A204.1 (cell line): ENCODE results near the gene SASH3.

ENCODE experiments used
- FAIRE-seq: peaks from 2 replicates; lab custom pipeline; 2012; peaks lifted over from hg19 to GRCh38; lab: Jason Lieb, UNC

The SASH3 gene

DNA sequence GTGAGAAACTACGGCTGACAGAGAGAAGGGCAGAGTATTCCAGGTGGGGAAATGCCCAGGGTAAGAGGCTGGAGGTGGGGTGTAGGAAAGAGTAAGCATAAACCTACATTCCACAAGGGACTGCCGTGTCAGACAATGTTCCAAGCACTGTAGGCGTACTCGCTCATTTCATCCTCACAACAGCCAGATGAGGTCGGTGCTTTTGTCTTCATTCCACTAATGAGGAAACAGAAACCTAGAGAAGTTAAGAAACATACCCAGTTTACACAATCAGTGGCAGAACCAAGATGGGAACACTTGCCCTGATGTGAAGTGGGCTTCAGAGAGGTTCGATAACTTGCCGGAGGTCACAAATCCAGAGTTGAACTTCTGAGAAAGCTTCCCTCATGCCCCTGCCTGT lies 4.6 kb downstream of the SASH3 start:
- FAIRE-seq, result no peak

DNA sequence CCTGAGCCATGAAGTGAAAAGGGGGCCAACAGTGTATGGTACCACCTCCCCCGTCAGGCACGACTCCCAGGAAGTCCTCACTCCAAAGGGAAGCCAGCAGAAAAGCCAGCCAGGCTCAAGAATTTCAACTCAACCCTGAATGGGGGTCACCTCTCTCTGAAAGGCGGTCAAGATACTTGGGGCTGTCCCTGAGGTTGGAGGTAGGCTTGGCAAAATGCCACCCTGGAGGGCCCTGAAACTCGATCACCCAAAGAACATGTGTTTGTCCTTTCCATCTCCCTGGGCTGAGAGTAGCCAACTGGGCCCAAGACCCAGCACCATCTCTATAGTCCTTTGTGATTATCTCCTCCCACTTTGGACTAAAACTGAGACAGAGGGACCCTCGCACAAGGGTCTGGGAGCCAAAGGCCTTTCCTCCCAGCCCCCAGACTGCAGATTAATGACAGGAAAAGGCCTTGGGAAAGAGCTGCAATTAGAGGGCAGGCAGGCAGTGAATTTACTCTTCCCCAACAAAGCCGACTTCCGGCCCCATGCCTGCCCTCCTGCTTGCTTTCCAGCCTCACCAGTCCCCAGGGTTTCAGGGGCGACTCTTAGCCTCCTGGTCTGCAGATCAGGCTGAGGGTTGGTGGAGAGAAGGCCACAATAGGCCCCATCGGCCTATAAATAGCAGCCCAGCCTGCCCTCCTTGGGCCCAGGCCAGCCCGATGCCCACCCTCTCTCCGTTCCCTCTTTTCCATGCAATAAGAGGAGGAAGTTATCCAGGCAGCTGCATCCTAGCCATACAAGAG lies 5.6 kb downstream of the SASH3 start:
- no peak for FAIRE-seq

DNA sequence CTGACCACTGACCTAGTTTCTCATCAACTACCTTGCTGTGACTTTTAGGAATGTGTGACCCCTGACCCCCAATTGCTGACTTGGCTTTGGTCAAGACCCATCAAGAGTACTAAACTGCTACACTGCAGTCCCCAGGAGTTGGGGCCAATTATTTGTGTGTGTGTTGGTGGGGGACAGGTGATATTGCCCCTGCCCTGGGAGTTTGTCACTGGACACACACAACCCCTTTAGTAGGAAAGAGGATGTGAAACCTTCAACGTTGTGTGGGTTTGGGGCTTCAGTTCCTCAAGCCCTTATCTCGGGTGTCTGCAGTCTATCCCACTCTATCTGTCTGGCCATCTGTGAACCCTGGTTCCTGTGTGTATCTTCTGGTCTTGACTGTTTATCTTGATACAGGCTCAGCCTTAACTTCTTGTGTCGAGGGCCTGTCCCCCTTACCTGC lies 6.5 kb downstream of the SASH3 start:
- no peak for FAIRE-seq

DNA sequence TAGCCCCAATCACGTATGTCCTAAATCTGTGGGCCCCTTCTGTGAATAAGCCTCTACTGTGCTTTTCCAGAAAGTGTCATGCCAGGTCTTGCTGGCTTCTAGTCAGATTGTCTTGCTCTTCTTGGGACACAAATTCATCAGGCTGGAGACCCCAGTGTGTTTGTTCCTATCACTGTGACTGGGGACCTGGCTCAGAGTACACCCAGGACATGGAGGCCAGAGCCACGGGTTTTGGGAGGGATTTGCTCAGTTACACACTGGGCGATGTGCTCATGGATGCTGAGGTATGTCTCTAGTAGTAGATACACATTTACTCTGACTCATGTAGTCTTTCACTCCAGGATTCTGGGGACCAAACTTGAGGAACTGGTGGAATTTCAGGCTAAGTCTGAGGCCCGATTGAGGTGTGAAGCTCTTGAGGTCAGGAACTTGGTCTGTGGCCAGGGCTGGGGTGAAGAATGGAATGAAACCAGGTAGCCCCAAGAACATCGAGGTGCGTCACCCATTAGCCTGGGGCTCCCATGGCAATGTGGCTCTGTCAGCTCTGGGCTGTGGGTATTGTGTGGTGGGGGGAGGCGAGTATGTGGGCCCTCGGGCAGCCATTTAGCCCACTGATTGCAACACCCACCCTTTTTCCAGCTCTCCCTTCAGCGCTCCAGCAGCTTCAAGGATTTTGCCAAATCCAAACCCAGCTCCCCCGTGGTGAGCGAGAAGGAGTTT lies 7.7 kb downstream of the SASH3 start:
- no peak for FAIRE-seq

DNA sequence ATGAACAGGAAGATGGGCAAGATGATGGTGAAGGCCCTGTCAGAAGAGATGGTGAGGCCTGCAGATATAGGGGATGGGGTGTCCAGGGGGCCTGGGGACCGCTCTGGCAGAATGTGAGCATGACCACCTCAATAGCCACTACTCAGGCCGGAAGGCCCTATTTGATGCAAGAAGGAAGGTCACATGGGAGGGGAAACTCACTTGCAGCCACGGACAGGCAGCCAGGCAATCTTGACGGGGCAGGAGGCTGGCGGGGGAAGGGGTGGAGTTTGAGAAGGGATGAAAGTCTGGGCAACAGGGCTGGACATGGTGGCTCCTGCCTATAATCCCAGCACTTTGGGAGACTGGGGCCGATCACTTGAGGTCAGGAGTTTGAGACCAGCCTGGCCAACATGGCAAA lies 8.8 kb downstream of the SASH3 start:
- no peak for FAIRE-seq

DNA sequence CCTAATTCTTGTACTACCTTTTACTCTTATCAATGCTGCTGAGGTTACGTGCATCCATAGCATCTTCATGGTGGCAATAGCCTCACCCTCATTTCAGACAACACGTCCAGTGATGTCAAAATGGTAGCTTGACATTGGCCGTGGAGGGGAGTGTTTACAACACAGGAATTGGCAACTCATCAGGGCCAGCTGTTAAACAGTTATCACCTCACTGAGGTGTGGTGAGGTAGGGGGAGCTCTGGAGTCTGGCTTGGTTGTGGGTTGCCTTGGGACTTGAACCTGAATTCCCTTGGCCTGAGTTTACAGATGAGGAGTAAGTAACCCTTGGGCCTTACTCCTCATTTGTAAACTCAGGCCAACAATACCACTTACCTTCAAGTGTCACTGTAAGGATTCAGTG lies 10.4 kb downstream of the SASH3 start:
- FAIRE-seq, result no peak

DNA sequence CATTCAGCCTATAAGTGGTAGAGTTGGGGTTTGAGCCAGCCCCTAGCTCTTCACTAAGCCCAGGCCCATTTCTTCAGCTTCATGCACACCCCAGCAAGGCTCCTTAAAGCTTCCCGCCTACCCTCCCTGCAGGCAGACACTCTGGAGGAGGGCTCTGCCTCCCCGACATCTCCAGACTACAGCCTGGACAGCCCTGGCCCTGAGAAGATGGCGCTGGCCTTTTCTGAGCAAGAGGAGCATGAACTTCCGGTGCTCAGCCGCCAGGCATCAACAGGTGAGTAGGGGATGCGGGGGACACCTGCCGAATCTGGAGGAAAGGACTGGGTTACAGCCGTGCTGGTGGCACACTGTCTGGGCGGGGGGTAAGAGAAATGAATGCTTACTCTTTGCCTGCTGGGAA lies 11.1 kb downstream of the SASH3 start:
- FAIRE-seq, result no peak

DNA sequence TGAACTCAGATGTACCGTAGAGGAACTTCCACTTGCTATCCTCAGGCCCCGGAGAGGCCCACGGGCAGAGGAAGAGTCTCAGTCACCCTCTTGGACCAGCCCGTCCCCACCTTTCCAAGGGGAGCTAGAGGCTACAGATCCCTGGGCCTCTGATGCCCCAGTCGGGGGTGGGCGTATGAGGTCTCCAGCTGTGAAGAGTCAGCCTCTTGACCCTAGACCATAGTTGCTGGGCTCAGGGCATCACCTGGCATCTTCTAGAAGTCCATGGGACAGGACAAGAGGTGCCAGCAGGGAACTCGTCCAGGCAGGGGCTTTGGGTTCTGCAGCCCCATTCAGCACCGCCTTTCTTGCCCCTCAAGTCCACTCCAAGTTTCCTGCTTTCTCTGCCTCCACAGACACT lies 11.6 kb downstream of the SASH3 start:
- no peak for FAIRE-seq

DNA sequence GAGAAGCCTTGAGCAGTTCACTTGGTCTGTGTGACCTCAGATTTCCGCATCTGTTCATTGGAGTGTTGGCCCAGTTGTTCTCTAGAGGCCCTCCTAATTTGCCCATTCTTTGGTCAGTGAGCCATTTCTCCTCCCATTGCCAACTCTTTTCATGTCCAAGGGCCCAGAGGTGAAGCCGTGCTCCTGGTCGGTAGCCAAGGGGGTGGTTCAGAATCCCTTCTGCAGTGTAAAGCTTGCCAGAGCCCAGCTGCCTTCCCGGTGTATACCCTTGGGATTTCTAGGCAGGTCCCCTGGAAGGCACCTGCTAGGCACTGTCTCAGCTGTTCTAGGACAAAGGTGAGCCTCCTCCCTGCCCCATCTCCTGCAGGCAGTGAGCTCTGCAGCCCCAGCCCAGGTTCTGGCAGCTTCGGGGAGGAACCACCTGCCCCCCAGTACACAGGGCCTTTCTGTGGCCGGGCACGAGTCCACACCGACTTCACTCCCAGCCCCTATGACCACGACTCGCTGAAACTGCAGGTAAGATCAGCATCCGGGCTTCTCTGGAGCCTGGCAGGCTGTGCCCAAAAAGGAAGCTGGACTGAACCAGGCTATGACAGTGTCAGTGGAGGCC lies 12.3 kb downstream of the SASH3 start:
- FAIRE-seq, result no peak

DNA sequence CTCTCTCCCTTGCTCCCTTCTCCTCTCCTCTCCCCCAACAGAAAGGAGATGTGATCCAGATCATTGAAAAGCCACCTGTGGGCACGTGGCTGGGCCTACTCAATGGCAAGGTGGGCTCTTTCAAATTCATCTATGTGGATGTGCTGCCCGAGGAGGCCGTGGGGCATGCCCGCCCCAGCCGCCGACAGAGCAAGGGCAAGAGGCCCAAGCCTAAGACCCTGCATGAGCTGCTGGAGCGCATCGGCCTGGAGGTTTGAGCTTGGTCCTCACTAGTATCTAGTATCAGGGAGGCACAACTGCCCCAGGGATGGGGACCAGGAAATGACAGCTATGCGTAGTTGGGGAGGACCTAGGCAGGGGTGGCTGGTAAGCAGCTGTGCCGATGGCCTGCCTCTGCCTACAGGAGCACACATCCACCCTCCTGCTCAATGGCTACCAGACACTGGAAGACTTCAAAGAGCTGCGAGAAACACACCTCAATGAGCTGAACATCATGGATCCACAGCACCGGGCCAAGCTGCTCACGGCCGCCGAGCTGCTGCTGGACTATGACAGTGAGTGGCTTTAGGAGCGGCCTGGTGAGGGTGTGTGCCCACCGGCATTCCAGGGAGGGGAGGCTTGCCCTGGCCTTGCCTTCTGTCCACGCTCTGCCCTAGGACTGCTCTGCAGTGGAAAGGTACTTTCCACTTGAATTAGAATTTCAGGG lies 13.0 kb downstream of the SASH3 start:
- no peak for FAIRE-seq

DNA sequence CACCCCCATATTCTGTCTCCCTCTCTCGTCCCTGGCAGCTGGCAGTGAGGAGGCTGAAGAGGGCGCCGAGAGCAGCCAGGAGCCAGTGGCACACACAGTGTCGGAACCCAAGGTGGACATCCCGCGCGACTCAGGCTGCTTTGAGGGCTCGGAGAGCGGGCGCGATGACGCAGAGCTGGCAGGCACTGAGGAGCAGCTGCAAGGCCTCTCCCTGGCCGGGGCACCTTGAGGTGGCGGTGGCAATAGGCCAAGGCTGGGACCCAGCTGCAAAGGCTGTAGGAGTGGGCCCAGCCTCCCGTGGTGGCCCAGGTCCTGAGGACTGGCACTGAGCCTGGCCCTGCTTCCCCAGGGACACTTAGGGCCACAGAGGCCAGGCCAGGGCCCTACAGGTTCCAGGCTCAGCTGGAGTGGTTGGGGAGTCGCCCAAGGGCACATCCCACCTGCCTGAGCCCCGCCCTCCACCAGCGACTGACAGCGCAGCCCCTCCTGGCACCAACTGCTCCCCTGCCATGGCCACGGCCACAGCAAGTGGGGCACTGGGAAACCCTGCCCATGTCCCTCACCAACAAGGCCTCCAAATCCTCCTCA lies 13.9 kb downstream of the SASH3 start:
- FAIRE-seq, result no peak

DNA sequence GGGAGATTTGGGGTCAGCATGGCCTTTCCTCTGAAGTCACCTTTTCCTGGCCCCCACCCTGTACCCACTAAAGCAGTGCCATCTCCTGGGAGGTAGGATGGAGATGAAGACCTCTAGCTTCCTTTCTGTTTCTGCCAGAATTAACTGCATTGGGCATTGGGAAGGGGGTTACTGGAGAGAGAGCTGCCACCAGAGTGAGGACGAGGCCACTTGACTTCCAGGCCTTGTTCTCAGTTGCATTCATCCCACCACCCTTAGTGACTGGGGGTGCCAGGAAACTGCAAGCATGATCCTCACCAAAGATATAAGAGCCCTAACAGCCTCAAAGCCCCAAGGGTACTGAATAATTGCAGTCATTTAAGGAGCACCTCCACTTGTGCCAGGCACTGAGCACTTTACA lies 15.8 kb downstream of the SASH3 start:
- no peak for FAIRE-seq

DNA sequence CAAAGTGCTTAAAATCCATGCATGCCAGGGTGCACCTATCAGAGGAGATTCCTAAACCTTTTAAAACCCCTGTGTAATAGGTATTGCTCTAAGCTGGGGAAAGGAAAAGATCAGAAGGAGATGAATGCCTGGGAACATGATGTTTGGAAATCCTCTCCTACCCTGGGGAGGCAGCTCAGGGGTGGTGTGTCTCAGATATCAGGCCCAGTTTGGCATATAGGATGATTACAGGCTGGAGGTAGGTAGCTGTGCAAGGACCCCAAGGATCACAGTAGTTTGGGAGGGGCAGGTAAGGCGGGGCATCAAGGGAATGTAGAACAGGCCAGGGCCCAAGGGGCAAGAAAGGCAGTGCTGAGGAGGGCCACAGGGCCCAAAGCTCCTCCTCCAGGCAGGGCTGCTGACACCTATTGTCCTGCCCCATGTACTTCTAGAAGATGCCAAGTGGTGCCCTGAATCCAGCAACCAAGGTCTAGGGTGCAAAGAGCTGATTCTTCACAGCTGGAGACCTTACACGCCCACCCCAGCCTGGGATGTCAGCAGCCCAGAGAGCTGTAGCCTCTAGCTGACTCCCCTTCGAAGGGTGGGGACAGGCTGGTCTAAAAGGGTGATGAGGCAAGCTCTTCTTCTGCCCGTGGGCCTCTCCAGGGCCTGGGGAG lies 17.6 kb downstream of the SASH3 start:
- no peak for FAIRE-seq

DNA sequence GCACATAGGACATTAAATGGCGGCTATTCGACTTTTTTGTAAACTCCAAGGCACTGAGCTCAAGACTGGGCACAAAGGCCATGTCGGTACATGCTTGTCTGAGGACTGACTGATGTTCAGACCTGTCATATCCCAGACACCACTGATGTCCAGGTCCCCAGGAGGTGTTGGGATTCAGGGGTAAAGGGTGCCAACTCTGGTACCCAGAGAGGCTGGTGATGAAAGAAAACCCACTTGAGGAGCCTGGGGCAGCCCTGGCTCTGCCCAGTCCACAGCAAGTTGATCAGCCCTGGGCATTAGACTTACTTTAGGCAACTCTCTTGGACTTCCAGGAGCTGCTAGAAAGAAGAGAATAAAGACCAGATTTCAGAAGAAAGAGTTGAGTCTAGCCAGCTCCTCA lies 18.7 kb downstream of the SASH3 start:
- FAIRE-seq, result no peak

DNA sequence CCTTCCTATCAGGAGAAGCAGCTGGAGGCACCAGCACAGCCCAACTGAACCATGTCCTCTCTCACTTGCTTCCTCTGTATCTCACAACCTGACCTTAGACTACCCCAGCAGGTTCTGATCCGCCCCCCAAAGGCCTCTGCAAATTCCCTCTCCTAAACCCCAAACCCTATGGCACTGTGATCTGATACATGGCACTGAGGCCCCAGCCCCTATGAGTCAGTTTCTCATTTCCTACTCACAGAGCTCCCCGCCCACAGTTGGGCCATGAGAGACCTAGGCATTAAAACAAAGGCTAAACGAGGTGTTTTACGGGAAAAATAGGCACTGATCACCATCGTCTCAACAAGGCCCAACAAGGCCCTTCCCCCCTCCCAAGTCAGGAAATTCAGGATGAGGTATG lies 19.1 kb downstream of the SASH3 start:
- FAIRE-seq, result no peak

DNA sequence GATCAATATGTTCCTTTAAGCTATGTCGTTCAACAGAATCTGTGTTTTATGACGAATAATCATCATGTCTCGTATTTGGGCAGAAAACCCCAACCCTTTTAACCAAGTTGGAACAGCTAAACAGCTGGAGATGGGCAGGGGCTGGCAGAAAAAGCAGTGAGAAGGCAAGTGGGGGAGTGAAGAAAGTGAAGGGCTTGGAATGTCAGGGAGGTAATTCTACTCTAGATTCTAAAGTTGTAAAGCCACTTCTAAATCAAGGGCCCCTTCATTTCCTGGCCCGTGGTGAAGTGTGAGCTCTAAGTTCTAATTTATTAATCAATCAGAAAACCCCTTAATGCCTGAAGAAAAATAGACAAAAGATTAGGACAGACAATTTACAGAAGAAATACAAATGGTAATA lies 20.4 kb downstream of the SASH3 start:
- FAIRE-seq, result no peak

DNA sequence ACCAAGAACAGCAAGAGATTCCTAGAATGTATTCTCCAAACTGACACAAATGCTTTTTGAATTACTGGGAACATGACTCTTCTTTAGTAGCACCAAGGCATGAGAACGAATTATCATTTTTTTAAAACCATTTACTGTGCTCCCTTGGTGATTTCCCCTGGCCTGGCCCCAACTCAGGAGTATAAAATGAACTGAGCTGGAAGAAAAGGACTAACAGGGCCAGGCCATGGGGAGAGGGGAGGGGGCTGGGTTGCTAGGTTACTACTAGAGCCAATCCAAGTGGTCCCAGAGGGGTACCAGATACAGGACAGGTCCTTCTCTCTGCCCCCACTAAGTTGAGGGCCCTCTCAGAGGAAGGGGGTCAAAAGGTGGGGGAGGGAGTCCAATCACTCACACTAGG lies 23.1 kb downstream of the SASH3 start:
- no peak for FAIRE-seq

DNA sequence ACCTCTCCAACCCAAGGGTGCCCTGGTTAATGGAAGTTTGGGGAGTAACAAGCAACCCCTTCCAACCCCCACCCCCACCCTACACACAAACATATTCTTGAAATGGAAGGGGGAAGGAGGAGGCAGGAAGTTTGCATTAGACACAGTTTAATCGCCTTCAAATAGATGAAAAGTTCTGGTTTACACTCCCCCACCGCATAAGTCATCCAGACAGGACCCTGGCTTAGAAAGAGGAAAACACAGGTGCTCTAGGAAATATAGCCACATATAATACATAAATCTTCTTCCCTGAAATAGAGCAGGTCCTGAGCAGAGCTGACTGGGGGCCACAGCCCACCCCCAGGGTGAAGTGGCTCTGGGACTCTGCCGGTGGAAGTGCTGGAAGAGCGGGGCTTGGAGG lies 25.1 kb downstream of the SASH3 start:
- no peak for FAIRE-seq

DNA sequence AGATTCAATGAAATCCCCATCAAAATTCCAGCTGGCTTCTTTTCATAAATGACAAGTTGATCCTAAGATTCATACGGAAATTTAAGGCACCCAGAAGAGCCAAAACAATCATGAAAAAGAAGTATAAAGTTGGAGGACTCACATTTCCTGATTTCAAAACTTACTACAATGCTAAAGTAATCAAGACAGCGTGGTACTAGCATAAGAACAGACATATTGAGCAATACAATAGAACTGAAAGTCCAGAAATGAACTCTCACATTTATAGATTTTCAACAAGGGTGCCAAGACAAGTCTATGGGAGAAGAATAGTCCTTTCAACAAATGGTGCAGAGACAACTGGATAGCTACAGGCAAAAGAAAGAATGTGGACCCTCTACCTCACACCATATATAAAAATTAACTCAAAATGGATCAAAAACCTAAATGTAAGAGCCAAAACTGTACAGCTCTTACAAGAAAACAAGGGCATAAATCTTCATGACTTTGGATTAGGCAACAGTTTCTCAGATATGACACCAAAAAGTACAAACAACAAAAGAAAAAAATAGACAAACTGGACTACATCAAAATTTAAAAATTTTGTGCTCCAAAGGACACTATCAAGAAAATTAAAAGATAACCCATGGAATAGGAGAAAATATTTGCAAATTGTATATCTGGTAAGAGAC lies 28.5 kb downstream of the SASH3 start:
- no peak for FAIRE-seq

DNA sequence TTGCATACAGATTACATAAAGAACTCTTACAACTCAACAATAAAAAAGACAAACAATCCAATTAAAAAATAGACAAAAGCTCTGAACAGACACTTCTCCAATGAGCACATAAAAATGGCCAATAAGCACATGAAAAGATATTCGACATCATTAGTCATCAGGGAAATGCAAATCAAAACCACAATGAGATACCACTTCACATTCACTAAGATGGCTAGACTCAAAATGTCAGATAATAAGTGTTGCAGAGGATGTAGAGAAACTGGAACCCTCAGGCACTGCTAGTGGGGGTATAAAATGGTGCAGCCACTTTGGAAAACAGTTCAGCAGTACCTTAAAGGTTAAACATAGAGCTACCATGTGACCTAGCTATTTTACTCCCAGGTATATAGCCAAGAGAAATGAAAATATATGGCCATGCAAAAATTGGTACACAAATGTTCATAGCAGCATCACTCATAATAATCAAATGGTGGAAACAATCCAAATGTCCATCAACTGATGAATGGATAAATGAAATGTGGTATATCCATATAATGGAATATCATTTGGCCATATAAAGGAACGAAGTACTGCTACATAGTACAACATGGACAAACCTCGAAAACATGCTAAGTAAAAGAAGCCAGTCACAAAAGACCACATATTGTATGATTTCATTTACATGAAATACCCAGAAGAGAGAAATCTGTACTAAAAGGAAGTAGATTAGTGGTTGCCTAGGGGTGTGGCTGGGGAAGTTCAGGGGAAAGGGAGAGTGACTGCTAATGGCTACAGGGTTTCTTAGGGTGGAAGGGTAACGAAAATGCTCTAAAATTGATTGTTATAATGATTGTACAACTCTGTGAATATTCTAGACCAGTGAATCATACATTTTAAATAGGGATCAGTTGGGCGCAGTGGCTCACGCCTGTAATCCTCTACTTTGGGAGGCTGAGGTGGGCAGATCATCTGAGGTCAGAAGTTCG lies 29.4 kb downstream of the SASH3 start:
- no peak for FAIRE-seq
